ENCODE data around the gene SMG9. TPM values are rescaled to one million over a fixed set of nuclear protein-coding genes. Genes with fewer than 3 reads are reported as not detected.
A peak's percentile ranks its signal among the peaks of the same experiment; 100 is the strongest.
"Not testable (repeated sequence)": the region's sequence is repeated elsewhere in the genome, so short reads cannot be mapped to it uniquely, and the experiment has no call there.

Gene SMG9
- total RNA-seq, 1 experiment from 2014 or later, result 76.0 TPM

- H3K27ac Mint-ChIP-seq (ENCODE audit: low read depth, unreplicated experiment), result peak overlapping the region; percentile 94
- H3K4me1 Mint-ChIP-seq (ENCODE audit: insufficient read depth, unreplicated experiment), result peaks cover 65% of the 10 kb centered on the region
- no peak for TF ChIP-seq CTCF (IDR thresholded peaks at IDR 0.05; ENCODE audit: unreplicated experiment)
- peaks cover 15% of the 10 kb centered on the region for H3K36me3 Mint-ChIP-seq (ENCODE audit: insufficient read depth, unreplicated experiment)
- no peaks in the 10 kb centered on the region for H3K27me3 Mint-ChIP-seq (ENCODE audit: insufficient read depth, unreplicated experiment)
- intact Hi-C loops (cut with micrococcal nuclease), result no loop called here
- DNase-seq (ENCODE audit: unreplicated experiment), result no peak
- POLR2A ChIA-PET, result interaction anchor here (0.5 to 11.0 kb wide), 9 partner anchors 20 to 597 kb away, joined by 3 to 409 read pairs (median 4); partner anchors contain the start of genes IRGQ and SMG9
- no TSS peak for BruUV-seq (replicated peaks)
- H3K4me3 Mint-ChIP-seq (ENCODE audit: unreplicated experiment), result peak overlapping the region; percentile 86
- H3K9me3 Mint-ChIP-seq (ENCODE audit: unreplicated experiment), result no peaks in the 10 kb centered on the region
- CTCF ChIA-PET, result interaction anchor here (0.8 to 5.9 kb wide), 7 partner anchors 11 to 189 kb away, joined by 3 to 71 read pairs (median 3); partner anchors contain the start of gene SMG9
Observed at GRCh38 chr19:43778651-43779050, 23.9 kb upstream of the SMG9 start.

GRCh38 chr19:43777163-43777695 is 22.5 kb upstream of the SMG9 start:
- intact Hi-C loops (cut with micrococcal nuclease), result no loop called here
- H3K27me3 Mint-ChIP-seq (ENCODE audit: insufficient read depth, unreplicated experiment), result no peaks in the 10 kb centered on the region
- no TSS peak for BruUV-seq (replicated peaks)
- H3K4me3 Mint-ChIP-seq (ENCODE audit: unreplicated experiment), result peak overlapping the region; percentile 86
- peaks cover 29% of the 10 kb centered on the region for H3K36me3 Mint-ChIP-seq (ENCODE audit: insufficient read depth, unreplicated experiment)
- TF ChIP-seq CTCF (IDR thresholded peaks at IDR 0.05; ENCODE audit: unreplicated experiment), result no peak
- H3K9me3 Mint-ChIP-seq (ENCODE audit: unreplicated experiment), result no peaks in the 10 kb centered on the region
- ChIA-PET POLR2A (interaction anchor here (0.6 to 11.0 kb wide), 2 partner anchors 18 to 248 kb away, joined by 3 to 409 read pairs; partner anchors contain the start of gene SMG9), CTCF (interaction anchor here (0.7 to 5.9 kb wide), 7 partner anchors 9 to 109 kb away, joined by 3 to 71 read pairs (median 4); partner anchors contain the start of gene SMG9)
- DNase-seq (ENCODE audit: unreplicated experiment), result peak; percentile 60
- peak overlapping the region; percentile 94 for H3K27ac Mint-ChIP-seq (ENCODE audit: low read depth, unreplicated experiment)
- H3K4me1 Mint-ChIP-seq (ENCODE audit: insufficient read depth, unreplicated experiment), result peaks cover 53% of the 10 kb centered on the region

- ChIA-PET POLR2A (interaction anchor here (11.0 kb wide), 1 partner anchor 17 kb away, joined by 409 read pairs; the partner anchor contains the start of gene SMG9), CTCF (interaction anchor here (2.1 to 4.9 kb wide), 2 partner anchors 23 to 31 kb away, joined by 15 to 32 read pairs; partner anchors contain the start of gene SMG9)
- DNase-seq (ENCODE audit: unreplicated experiment), result no peak
- intact Hi-C loops (cut with micrococcal nuclease), result no loop called here
- no TSS peak for BruUV-seq (replicated peaks)
- Mint-ChIP-seq H3K4me1 (ENCODE audit: insufficient read depth, unreplicated experiment) (peaks cover 43% of the 10 kb centered on the region), H3K9me3 (ENCODE audit: unreplicated experiment) (no peaks in the 10 kb centered on the region), H3K27ac (ENCODE audit: low read depth, unreplicated experiment) (no peak overlapping the region), H3K27me3 (ENCODE audit: insufficient read depth, unreplicated experiment) (no peaks in the 10 kb centered on the region), H3K4me3 (ENCODE audit: unreplicated experiment) (no peak overlapping the region), H3K36me3 (ENCODE audit: insufficient read depth, unreplicated experiment) (peaks cover 38% of the 10 kb centered on the region)
- TF ChIP-seq CTCF (IDR thresholded peaks at IDR 0.05; ENCODE audit: unreplicated experiment), result no peak
Observed at GRCh38 chr19:43776286-43776685, 21.5 kb upstream of the SMG9 start.

GRCh38 chr19:43775299-43775890 is 20.6 kb upstream of the SMG9 start:
- no TSS peak for BruUV-seq (replicated peaks)
- CTCF ChIA-PET, result interaction anchor here (1.3 kb wide), 1 partner anchor 9 kb away, joined by 5 read pairs; no protein-coding TSS in a partner anchor

GRCh38 chr19:43774940-43775258 is 20.1 kb upstream of the SMG9 start:
- H3K9me3 Mint-ChIP-seq (ENCODE audit: unreplicated experiment); H3K27me3 Mint-ChIP-seq (ENCODE audit: insufficient read depth, unreplicated experiment); BruUV-seq (replicated peaks); H3K4me3 Mint-ChIP-seq (ENCODE audit: unreplicated experiment); H3K27ac Mint-ChIP-seq (ENCODE audit: low read depth, unreplicated experiment); intact Hi-C loops (cut with micrococcal nuclease); DNase-seq (ENCODE audit: unreplicated experiment): not testable (repeated sequence)
- ChIA-PET CTCF (interaction anchor here (1.3 kb wide), 1 partner anchor 8 kb away, joined by 5 read pairs; no protein-coding TSS in a partner anchor), POLR2A (interaction anchor here (1.0 to 11.0 kb wide), 2 partner anchors 16 to 105 kb away, joined by 3 to 409 read pairs; partner anchors contain the start of genes PLAUR and SMG9)
- Mint-ChIP-seq H3K36me3 (ENCODE audit: insufficient read depth, unreplicated experiment) (peaks cover 47% of the 10 kb centered on the region), H3K4me1 (ENCODE audit: insufficient read depth, unreplicated experiment) (peaks cover 43% of the 10 kb centered on the region)

More at GRCh38 chr19:43775299-43775890, 20.6 kb upstream of the SMG9 start:
- no peak overlapping the region for H3K4me3 Mint-ChIP-seq (ENCODE audit: unreplicated experiment)
- no peaks in the 10 kb centered on the region for H3K9me3 Mint-ChIP-seq (ENCODE audit: unreplicated experiment)
- peak overlapping the region; percentile 39 for H3K27ac Mint-ChIP-seq (ENCODE audit: low read depth, unreplicated experiment)
- intact Hi-C loops (cut with micrococcal nuclease), result no loop called here
- peaks cover 39% of the 10 kb centered on the region for H3K4me1 Mint-ChIP-seq (ENCODE audit: insufficient read depth, unreplicated experiment)
- peaks cover 42% of the 10 kb centered on the region for H3K36me3 Mint-ChIP-seq (ENCODE audit: insufficient read depth, unreplicated experiment)
- no peak for DNase-seq (ENCODE audit: unreplicated experiment)
- POLR2A ChIA-PET, result interaction anchor here (1.0 to 11.0 kb wide), 2 partner anchors 16 to 106 kb away, joined by 3 to 409 read pairs; partner anchors contain the start of genes PLAUR and SMG9
- no peak for TF ChIP-seq CTCF (IDR thresholded peaks at IDR 0.05; ENCODE audit: unreplicated experiment)
- no peaks in the 10 kb centered on the region for H3K27me3 Mint-ChIP-seq (ENCODE audit: insufficient read depth, unreplicated experiment)
